ENCODE results near the gene RGS18. TPM values are rescaled to one million over a fixed set of nuclear protein-coding genes. Genes with fewer than 3 reads are reported as not detected.

RGS18 gene
- total and polyA plus RNA-seq, 9 of the 15 experiments (the other 6 are each of a cell fraction or from before 2014, with no cell fraction given) = 0.03 to 0.11 (median 0.05) TPM; not detected in 5

DNA sequence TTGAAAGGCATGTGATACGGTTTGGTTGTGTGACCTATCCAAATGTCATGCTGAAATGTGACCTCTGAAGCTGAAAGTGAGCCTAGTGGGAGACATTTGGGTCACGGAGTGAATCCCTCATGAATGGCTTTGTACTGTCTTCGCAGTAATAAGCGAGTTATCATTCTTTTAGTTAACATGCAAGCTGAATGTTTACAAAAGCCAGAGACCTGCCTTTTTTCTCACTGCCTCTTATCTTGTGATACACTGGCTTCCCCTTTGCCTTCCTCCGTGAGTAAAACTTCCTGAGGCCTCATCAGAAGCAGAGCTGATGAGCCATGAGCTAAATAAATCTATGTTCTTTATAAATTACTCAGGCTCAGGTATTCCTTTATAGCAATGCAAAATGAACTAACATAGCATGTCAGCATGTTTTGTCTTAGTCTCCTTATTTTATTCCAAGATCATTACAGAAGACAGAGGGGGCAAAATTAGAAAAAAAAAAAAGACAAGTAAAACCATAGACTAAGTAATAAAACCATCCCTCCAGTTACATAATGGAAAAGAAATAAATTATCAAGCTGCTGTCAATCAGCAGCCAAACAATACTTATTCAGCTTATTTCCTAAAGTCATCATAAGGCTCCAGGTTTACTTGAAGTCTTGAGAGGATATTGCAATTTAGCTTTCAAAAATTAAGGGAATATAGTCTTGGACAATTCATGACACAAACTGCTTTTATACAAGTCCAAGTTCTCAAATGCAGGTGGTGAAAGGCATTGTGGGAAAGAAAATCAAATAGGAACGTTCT is 12.1 kb downstream of the RGS18 start (continued):
- TF ChIP-seq CHD7 (IDR thresholded peaks at IDR 0.05; ENCODE audit: low read depth, low read length) (no peak), ZNF311 (CRISPR knock-in tag; IDR thresholded peaks at IDR 0.05) (no peak), ZNF785 (CRISPR knock-in tag; IDR thresholded peaks at IDR 0.05) (no peak), BRD4 (IDR thresholded peaks at IDR 0.05) (no peak), ESRRA (IDR thresholded peaks at IDR 0.05; ENCODE audit: borderline replicate concordance, low read depth) (no peak)
- TF ChIP-seq, protein P1, sequence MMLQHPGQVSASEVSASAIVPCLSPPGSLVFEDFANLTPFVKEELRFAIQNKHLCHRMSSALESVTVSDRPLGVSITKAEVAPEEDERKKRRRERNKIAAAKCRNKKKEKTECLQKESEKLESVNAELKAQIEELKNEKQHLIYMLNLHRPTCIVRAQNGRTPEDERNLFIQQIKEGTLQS (IDR thresholded peaks at IDR 0.05) = no peak
- TF ChIP-seq, protein P1 (CRISPR knock-in tag; conservative IDR thresholded peaks at IDR 0.05) = no peak
- TF ChIP-seq, protein P2, sequence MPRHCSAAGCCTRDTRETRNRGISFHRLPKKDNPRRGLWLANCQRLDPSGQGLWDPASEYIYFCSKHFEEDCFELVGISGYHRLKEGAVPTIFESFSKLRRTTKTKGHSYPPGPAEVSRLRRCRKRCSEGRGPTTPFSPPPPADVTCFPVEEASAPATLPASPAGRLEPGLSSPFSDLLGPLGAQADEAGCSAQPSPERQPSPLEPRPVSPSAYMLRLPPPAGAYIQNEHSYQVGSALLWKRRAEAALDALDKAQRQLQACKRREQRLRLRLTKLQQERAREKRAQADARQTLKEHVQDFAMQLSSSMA (CRISPR knock-in tag; IDR thresholded peaks at IDR 0.05) = no peak
- TF ChIP-seq, protein P3, sequence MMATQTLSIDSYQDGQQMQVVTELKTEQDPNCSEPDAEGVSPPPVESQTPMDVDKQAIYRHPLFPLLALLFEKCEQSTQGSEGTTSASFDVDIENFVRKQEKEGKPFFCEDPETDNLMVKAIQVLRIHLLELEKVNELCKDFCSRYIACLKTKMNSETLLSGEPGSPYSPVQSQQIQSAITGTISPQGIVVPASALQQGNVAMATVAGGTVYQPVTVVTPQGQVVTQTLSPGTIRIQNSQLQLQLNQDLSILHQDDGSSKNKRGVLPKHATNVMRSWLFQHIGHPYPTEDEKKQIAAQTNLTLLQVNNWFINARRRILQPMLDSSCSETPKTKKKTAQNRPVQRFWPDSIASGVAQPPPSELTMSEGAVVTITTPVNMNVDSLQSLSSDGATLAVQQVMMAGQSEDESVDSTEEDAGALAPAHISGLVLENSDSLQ (IDR thresholded peaks at IDR 0.05) = peak; percentile 44; the same call in 1 of the 2 replicates
- TF ChIP-seq, protein P4, sequence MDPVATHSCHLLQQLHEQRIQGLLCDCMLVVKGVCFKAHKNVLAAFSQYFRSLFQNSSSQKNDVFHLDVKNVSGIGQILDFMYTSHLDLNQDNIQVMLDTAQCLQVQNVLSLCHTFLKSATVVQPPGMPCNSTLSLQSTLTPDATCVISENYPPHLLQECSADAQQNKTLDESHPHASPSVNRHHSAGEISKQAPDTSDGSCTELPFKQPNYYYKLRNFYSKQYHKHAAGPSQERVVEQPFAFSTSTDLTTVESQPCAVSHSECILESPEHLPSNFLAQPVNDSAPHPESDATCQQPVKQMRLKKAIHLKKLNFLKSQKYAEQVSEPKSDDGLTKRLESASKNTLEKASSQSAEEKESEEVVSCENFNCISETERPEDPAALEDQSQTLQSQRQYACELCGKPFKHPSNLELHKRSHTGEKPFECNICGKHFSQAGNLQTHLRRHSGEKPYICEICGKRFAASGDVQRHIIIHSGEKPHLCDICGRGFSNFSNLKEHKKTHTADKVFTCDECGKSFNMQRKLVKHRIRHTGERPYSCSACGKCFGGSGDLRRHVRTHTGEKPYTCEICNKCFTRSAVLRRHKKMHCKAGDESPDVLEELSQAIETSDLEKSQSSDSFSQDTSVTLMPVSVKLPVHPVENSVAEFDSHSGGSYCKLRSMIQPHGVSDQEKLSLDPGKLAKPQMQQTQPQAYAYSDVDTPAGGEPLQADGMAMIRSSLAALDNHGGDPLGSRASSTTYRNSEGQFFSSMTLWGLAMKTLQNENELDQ (CRISPR knock-in tag; IDR thresholded peaks at IDR 0.05; ENCODE audit: borderline replicate concordance) = no peak
